GM23338 (cell line): ENCODE results near the gene GNAO1. TPM values are rescaled to one million over a fixed set of nuclear protein-coding genes. Genes with fewer than 3 reads are reported as not detected.
A peak's percentile ranks its signal among the peaks of the same experiment; 100 is the strongest.

Experiments used
- ATAC-seq: fragments of 200-7000 bp; cut with Tn5 transposase; 3 replicates; pipeline ENCODE4 v1.9.1; 2020
- DNase-seq: peaks from one replicate; pipeline ENCODE4 v3.0.0-alpha.2; 2015; ENCODE audit warnings: low spot score
- H2AFZ ChIP-seq: fragments of 200-600 bp; sonication (generic); 2 replicates; pipeline ENCODE4 v1.8.0; 2016; ENCODE audit warnings: antibody characterized with exemption, mild to moderate bottlenecking, moderate library complexity
- H3F3A ChIP-seq: fragments of 200-600 bp; sonication (generic); replicated peaks from 2 replicates; pipeline ENCODE4 v1.8.0; 2017; ENCODE audit warnings: antibody characterized with exemption, mixed run types, low read depth
- H3K27ac ChIP-seq: fragments of 200-600 bp; sonication (generic); 2 replicates; pipeline ENCODE4 v1.6.1; 2016; ENCODE audit warnings: low read depth
- H3K27me3 ChIP-seq: fragments of 200-600 bp; sonication (generic); 2 replicates; pipeline ENCODE4 v1.8.0; 2016; ENCODE audit warnings: mild to moderate bottlenecking, mixed run types, moderate library complexity; ENCODE audit not compliant: insufficient read depth
- H3K36me3 ChIP-seq: fragments of 200-600 bp; sonication (generic); 2 replicates; pipeline ENCODE4 v1.8.0; 2016; ENCODE audit warnings: mild to moderate bottlenecking; ENCODE audit not compliant: insufficient read depth
- H3K4me1 ChIP-seq: fragments of 200-600 bp; sonication (generic); 2 replicates; pipeline ENCODE4 v1.8.0; 2016; ENCODE audit warnings: mild to moderate bottlenecking, moderate library complexity; ENCODE audit not compliant: insufficient read depth
- H3K4me2 ChIP-seq: fragments of 200-600 bp; sonication (generic); 2 replicates; pipeline ENCODE4 v1.7.1; 2017; ENCODE audit warnings: mixed run types
- H3K4me3 ChIP-seq: fragments of 200-600 bp; sonication (generic); 2 replicates; pipeline ENCODE4 v1.6.1; 2016; ENCODE audit warnings: mixed run types
- H3K79me2 ChIP-seq: fragments of 200-600 bp; sonication (generic); replicated peaks from 2 replicates; pipeline ENCODE4 v1.8.0; 2017; ENCODE audit warnings: mild to moderate bottlenecking; ENCODE audit not compliant: insufficient read depth
- H3K9me2 ChIP-seq: fragments of 200-600 bp; sonication (generic); 2 replicates; pipeline ENCODE4 v1.8.0; 2017; ENCODE audit not compliant: insufficient read depth
- H4K20me1 ChIP-seq: fragments of 200-600 bp; sonication (generic); replicated peaks from 2 replicates; pipeline ENCODE4 v1.8.0; 2017; ENCODE audit warnings: mild to moderate bottlenecking; ENCODE audit not compliant: insufficient read depth
- H3K27ac Mint-ChIP-seq: 2 replicates; pipeline ENCODE4 v1.8.0; 2020; ENCODE audit warnings: inconsistent platforms, mild to moderate bottlenecking, moderate library complexity, mixed read lengths
- H3K27me3 Mint-ChIP-seq: 3 replicates; pipeline ENCODE4 v1.8.0; 2022; ENCODE audit warnings: low read depth, mild to moderate bottlenecking, moderate library complexity, mixed read lengths, inconsistent platforms; ENCODE audit not compliant: insufficient read depth, poor library complexity
- H3K36me3 Mint-ChIP-seq: 3 replicates; pipeline ENCODE4 v1.8.0; 2021; ENCODE audit warnings: low read depth, mild to moderate bottlenecking, inconsistent platforms, moderate library complexity, mixed read lengths
- H3K4me1 Mint-ChIP-seq: 3 replicates; pipeline ENCODE4 v1.8.0; 2020; ENCODE audit warnings: mild to moderate bottlenecking, inconsistent platforms, mixed read lengths
- H3K4me3 Mint-ChIP-seq: 3 replicates; pipeline ENCODE4 v1.8.0; 2021; ENCODE audit warnings: moderate library complexity, mild to moderate bottlenecking, inconsistent platforms, mixed read lengths
- H3K9me3 Mint-ChIP-seq: 3 replicates; pipeline ENCODE4 v1.8.0; 2020; ENCODE audit warnings: moderate library complexity, mild to moderate bottlenecking, inconsistent platforms, mixed read lengths
- CTCF ChIP-seq, 2 experiments: fragments of 200-600 bp in 1 of 2; sonication (generic) in 1 of 2; conservative IDR thresholded peaks; 2 replicates each; pipeline versions ENCODE4 v1.5.1 to v1.6.1; 2016 to 2017; ENCODE audit warnings: antibody characterized with exemption in 2 of 2, low read depth in 2 of 2, mild to moderate bottlenecking in 2 of 2, moderate library complexity in 1 of 2
- EZH2phosphoT487 ChIP-seq: fragments of 200-600 bp; sonication (generic); IDR thresholded peaks from one replicate; pipeline ENCODE4 v1.8.1; 2018; ENCODE audit warnings: antibody characterized with exemption; ENCODE audit not compliant: unreplicated experiment
- POLR2AphosphoS5 ChIP-seq: IDR thresholded peaks from 2 replicates; pipeline ENCODE4 v1.6.1; 2016; ENCODE audit warnings: antibody characterized with exemption, low read depth
- ZNF462 ChIP-seq: fragments of 250-450 bp; sonication (Bioruptor Pico); IDR thresholded peaks from 2 replicates; pipeline ENCODE4 v1.5.0; 2020; ENCODE audit warnings: mild to moderate bottlenecking, moderate library complexity
- polyA plus RNA-seq: library from polyadenylated mRNA; unstranded; fragments of >200 nt; fragmentation: Nextera tagmentation; extraction: Ambion mirVana; gene quantifications from 2 replicates; pipeline ENCODE4 v1.2.1, GENCODE V29; 2016
- total RNA-seq: library from RNA; depleted of rRNA; stranded (reverse); fragments of >200 nt; shearing (Covaris generic); gene quantifications from 2 replicates; pipeline ENCODE4 v1.2.3, GENCODE V29; 2014

The GNAO1 gene
- total and polyA plus RNA-seq, 2 experiments from 2014 or later, result 6.5 to 24.8 TPM

- peaks cover 20% of the 10 kb centered on the region for H3K9me3 Mint-ChIP-seq
- 0 out of 2 replicates have a peak overlapping the region, but pooled peaks have one; percentile 63 for H3K27ac ChIP-seq
- H2AFZ ChIP-seq, result no peak overlapping the region
- no peak overlapping the region for H3K4me3 ChIP-seq
- H3K27ac Mint-ChIP-seq, result peak overlapping the region; percentile 1; the same call in 1 of the 2 replicates
- no peak overlapping the region for H3K4me3 Mint-ChIP-seq
- TF ChIP-seq CTCF (conservative IDR thresholded peaks at IDR 0.05; ENCODE audit: low read depth in 2 of 2), result peak in 1 of 2 experiments; percentile 39; a peak in 2 of 4 replicates
- TF ChIP-seq ZNF462 (CRISPR knock-in tag), result peak; percentile 35; the same call in 1 of the 2 replicates
- TF ChIP-seq EZH2phosphoT487, result no peak
- no peak for TF ChIP-seq POLR2AphosphoS5
- H3F3A ChIP-seq, result no peaks in the 10 kb centered on the region
- peaks cover 26% of the 10 kb centered on the region for H3K36me3 Mint-ChIP-seq
- peaks cover 7% of the 10 kb centered on the region; the same call in 1 of the 2 replicates for H3K36me3 ChIP-seq
- H4K20me1 ChIP-seq, result no peaks in the 10 kb centered on the region
- no peaks in the 10 kb centered on the region for H3K79me2 ChIP-seq
- DNase-seq (peak; percentile 66), ATAC-seq (peak; percentile 97)
- no peaks in the 10 kb centered on the region for H3K27me3 ChIP-seq
- 0 out of 2 replicates have a peak overlapping the region, but pooled peaks have one; percentile 15 for H3K4me2 ChIP-seq
- peaks cover 13% of the 10 kb centered on the region for H3K4me1 Mint-ChIP-seq
- H3K27me3 Mint-ChIP-seq, result peaks cover 8% of the 10 kb centered on the region
- H3K9me2 ChIP-seq, result no peaks in the 10 kb centered on the region
- H3K4me1 ChIP-seq, result peaks cover 10% of the 10 kb centered on the region; the same call in 1 of the 2 replicates
Measured at GRCh38 chr16:56269811-56270684, 78.8 kb downstream of the GNAO1 start.
